Ovary (tissue), 9 donors: ENCODE measurements around the gene NSMCE3. TPM values are rescaled to one million over a fixed set of nuclear protein-coding genes. Genes with fewer than 3 reads are reported as not detected.

Source experiments
- DNase-seq, 5 donors: peaks; one replicate each; pipeline ENCODE4 v3.0.0-alpha.2; 2019 to 2020
- H3K27ac ChIP-seq, 2 donors: fragments of 200-600 bp; one replicate each; pipeline versions ENCODE4 v1.5.1 to v1.8.0; 2019 to 2022
- H3K27me3 ChIP-seq: fragments of 200-600 bp; one replicate; pipeline ENCODE4 v1.8.0; 2022
- H3K36me3 ChIP-seq: fragments of 200-600 bp; sonication (generic); one replicate; pipeline ENCODE4 v1.5.1; 2019
- H3K4me1 ChIP-seq: one replicate; pipeline ENCODE4 v1.8.1; 2013; ENCODE audit warnings: mild to moderate bottlenecking, moderate library complexity; ENCODE audit not compliant: insufficient read depth
- H3K4me3 ChIP-seq: fragments of 200-600 bp; sonication (generic); one replicate; pipeline ENCODE4 v1.5.1; 2017
- H3K9me3 ChIP-seq, 2 donors: fragments of 200-600 bp in 1 of 2; sonication (generic) in 1 of 2; one replicate each; pipeline versions ENCODE4 v1.5.1 to v1.8.1; 2013 to 2019; ENCODE audit warnings: mild to moderate bottlenecking in 1 of 2, moderate library complexity in 1 of 2
- EP300 ChIP-seq: sonication (generic); formaldehyde crosslinking; IDR thresholded peaks from one replicate; pipeline ENCODE4 v1.6.1; 2017; ENCODE audit warnings: antibody characterized with exemption
- POLR2A ChIP-seq: fragments of 450-650 bp; IDR thresholded peaks from one replicate; pipeline ENCODE4 v1.6.1; 2017; ENCODE audit warnings: antibody characterized with exemption, mild to moderate bottlenecking, moderate library complexity
- WGBS, 3 donors: extraction: QIAGEN DNeasy Blood & Tissue Kit in 1 of 3; methylation state at CpG; one replicate each; pipeline versions ENCODE4 v1.1.5 to v1.1.7; 2013 to 2017; 5-methylcytosine and 5-hydroxymethylcytosine counted together
- intact Hi-C, 4 donors: fragments of 100-400 bp; cut with DNase I; formaldehyde crosslinking; loops; one replicate each; pipeline versions ENCODE4 v1.11.0 to v1.15.1; 2022 to 2023
- polyA plus RNA-seq, 2 donors: library from polyadenylated mRNA; stranded (reverse); fragments of 200-250 nt in 1 of 2; fragments of 350-450 nt in 1 of 2; fragmentation: Illumina TruSeq in 1 of 2; extraction: RNeasy Lipid Tissue Mini Kit (QIAGEN cat#74804) in 1 of 2; gene quantifications; one replicate each; pipeline ENCODE4 v1.2.3, GENCODE V29; 2013 to 2014
- total RNA-seq, 7 donors: library from RNA; depleted of rRNA in 2 of 7; stranded (reverse); fragments of >200 nt in 2 of 7; fragmentation: NEBNext Ultra II Directional in 3 of 7; extraction: Animal tissue kit (Norgen Biotek cat#: 25700) in 3 of 7; gene quantifications; one replicate each; pipeline versions ENCODE4 v1.1.0 to v1.2.4, GENCODE V29; 2016 to 2023
- TF ChIP-seq, protein P1 (sequence below), 3 donors: fragments of 450-650 bp in 2 of 3; fragments of 200-600 bp in 1 of 3; IDR thresholded peaks; one replicate each; pipeline versions ENCODE4 v1.5.1 to v1.8.0; 2016 to 2022; ENCODE audit warnings: antibody characterized with exemption in 3 of 3, mild to moderate bottlenecking in 1 of 3
- donor health status: DM: no; HTN: no; CAD: no; lungs with moderate emphysema.
- donor health status: DM: no; HTN: no; CAD: no.
- donor health status: Bipolar disorder and iron deficiency.
- donor health status: DM: yes; HTN: yes; CAD: no.
- donor health status: DM: no; HTN: no; CAD: no.
- donor health status: DM: yes; HTN: yes; CAD: no.

NSMCE3 gene
- total and polyA plus RNA-seq, 9 donors: 5.5 to 16.9 (median 12.6) TPM

DNA sequence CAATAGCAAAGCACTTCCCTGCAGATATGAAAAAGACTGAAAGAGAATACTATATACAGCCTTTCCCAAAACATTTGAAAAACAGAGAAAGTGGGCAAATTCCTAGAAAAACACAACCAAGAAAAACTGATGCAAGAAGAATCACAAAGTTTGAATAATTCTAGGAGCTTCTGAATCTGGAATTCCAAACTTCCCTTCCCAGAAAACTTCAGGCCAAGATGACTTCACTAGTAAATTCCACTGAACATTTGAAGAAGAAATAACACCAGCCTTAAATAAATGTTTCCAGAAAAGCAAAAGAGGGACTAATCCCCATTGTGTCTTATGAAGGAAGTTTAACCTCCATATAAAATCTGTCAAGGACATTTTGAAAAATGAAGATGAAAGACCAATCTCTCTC, 15.8 kb upstream of the NSMCE3 start:
- no peak for DNase-seq
- TF ChIP-seq EP300: no peak
- TF ChIP-seq, protein P1, sequence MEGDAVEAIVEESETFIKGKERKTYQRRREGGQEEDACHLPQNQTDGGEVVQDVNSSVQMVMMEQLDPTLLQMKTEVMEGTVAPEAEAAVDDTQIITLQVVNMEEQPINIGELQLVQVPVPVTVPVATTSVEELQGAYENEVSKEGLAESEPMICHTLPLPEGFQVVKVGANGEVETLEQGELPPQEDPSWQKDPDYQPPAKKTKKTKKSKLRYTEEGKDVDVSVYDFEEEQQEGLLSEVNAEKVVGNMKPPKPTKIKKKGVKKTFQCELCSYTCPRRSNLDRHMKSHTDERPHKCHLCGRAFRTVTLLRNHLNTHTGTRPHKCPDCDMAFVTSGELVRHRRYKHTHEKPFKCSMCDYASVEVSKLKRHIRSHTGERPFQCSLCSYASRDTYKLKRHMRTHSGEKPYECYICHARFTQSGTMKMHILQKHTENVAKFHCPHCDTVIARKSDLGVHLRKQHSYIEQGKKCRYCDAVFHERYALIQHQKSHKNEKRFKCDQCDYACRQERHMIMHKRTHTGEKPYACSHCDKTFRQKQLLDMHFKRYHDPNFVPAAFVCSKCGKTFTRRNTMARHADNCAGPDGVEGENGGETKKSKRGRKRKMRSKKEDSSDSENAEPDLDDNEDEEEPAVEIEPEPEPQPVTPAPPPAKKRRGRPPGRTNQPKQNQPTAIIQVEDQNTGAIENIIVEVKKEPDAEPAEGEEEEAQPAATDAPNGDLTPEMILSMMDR (IDR thresholded peaks at IDR 0.05): no peak
- no peak for TF ChIP-seq POLR2A
- Histone ChIP-seq H3K4me3 (no peak overlapping the region), H3K27ac (no peak overlapping the region), H3K9me3 (no peaks in the 10 kb centered on the region), H3K4me1 (no peaks in the 10 kb centered on the region), H3K36me3 (no peaks in the 10 kb centered on the region), H3K27me3 (no peaks in the 10 kb centered on the region)
- intact Hi-C loops: no loop called here

DNA sequence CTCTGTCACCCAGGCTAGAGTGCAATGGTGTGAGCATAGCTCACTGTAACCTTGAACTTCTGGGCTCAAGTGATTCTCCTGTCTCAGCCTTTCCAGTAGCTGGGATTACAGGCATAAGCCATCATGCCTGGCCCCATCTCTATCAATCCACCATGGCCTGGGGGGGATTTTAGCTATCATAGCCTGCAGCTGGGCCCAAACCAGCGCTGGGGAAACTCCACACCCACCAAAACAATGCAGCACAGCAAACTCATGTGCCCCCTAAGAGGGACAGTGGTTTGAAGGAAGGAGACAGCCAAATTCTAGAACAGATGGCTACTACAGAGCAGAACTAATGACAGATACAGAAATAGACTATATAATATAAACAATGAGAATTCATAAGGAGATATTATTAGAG, 13.8 kb upstream of the NSMCE3 start:
- H3K36me3 ChIP-seq: no peaks in the 10 kb centered on the region
- H3K4me1 ChIP-seq: no peaks in the 10 kb centered on the region
- H3K27me3 ChIP-seq: no peaks in the 10 kb centered on the region
- TF ChIP-seq EP300 (no peak), POLR2A (no peak)
- TF ChIP-seq, protein P1 (IDR thresholded peaks at IDR 0.05): no peak
- DNase-seq: no peak
- intact Hi-C loops: no loop called here
- no peak overlapping the region for H3K27ac ChIP-seq
- WGBS, 3 donors: 15 to 52% (median 30%) methylated on average over 1 of the region's 1 CpG
- no peaks in the 10 kb centered on the region for H3K9me3 ChIP-seq
- H3K4me3 ChIP-seq: no peak overlapping the region

DNA sequence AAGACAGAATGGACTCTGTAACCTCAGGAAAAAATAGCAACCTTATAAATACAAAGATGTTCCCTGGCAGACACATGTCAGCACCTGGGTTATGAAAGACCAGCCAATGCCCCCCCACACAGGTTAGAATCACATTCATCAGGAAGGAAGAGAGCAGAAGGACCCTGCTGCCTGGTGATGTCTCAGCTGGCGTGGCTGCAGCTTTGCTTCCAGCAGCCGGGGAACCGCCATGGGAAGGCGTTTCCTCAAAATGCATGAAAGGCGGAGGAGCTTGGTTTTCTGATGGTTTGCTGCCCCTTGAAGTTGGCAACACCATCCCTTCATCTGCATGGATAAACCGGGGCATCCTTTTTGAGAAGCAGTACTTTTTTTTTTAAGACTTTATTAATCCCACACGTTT, 10.9 kb upstream of the NSMCE3 start:
- no peaks in the 10 kb centered on the region for H3K4me1 ChIP-seq
- intact Hi-C loops: no loop called here
- H3K4me3 ChIP-seq: no peak overlapping the region
- 63 to 68% (median 63%) methylated on average over 7 of the region's 7 CpGs for WGBS, 3 donors
- H3K27ac ChIP-seq: no peak overlapping the region
- H3K9me3 ChIP-seq: no peaks in the 10 kb centered on the region
- no peaks in the 10 kb centered on the region for H3K27me3 ChIP-seq
- no peak for DNase-seq
- no peak for TF ChIP-seq EP300
- no peak for TF ChIP-seq POLR2A
- TF ChIP-seq, protein P1 (IDR thresholded peaks at IDR 0.05): no peak
- H3K36me3 ChIP-seq: no peaks in the 10 kb centered on the region

DNA sequence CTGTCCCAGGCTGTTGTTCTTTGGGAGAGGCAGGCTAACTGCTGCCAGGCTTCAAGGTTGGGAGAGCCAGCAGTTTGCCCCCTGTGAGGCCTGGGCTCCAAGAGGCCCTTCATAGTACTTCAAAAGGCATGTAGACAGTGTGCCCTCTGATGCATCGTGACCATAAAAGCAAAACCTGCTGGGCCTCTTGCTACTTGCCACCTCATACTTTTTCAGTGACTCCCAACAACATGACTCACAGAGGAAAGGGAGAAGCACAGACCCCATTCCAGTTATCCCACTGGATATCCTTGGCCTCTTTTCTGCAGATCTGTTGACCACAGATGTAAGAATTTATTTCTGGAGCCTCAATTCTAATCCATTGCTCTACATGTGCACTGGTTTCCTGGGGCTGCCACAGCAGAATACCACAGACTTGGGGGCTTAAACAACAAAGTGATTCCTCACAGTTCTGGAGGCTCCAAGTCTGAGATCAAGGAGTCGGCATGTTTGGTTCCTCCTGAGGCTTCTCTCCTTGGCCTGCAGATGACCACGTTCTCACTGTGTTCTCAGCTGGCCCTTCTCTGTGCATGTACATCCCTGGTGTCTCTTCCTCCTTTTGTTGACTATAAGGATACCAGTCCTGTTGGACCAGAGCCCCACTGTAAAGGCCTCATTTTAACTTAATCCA, 8.9 kb upstream of the NSMCE3 start:
- no peak for DNase-seq
- TF ChIP-seq, protein P1 (IDR thresholded peaks at IDR 0.05): no peak
- TF ChIP-seq POLR2A (no peak), EP300 (no peak)
- Histone ChIP-seq H3K27me3 (no peaks in the 10 kb centered on the region), H3K27ac (no peak overlapping the region), H3K36me3 (no peaks in the 10 kb centered on the region), H3K4me1 (no peaks in the 10 kb centered on the region), H3K9me3 (no peaks in the 10 kb centered on the region), H3K4me3 (no peak overlapping the region)
- 58 to 73% (median 69%) methylated on average over 3 of the region's 3 CpGs for WGBS, 3 donors
- intact Hi-C loops: no loop called here
